CD4-positive, alpha-beta T cell treated with Interleukin-6 for 4 hours (primary cell): ENCODE data around the gene SAPCD2.

Source experiments
- DNase-seq: peaks from one replicate; pipeline ENCODE4 v3.0.0-alpha.2; 2020; ENCODE audit warnings: mixed read lengths

SAPCD2 gene

DNA sequence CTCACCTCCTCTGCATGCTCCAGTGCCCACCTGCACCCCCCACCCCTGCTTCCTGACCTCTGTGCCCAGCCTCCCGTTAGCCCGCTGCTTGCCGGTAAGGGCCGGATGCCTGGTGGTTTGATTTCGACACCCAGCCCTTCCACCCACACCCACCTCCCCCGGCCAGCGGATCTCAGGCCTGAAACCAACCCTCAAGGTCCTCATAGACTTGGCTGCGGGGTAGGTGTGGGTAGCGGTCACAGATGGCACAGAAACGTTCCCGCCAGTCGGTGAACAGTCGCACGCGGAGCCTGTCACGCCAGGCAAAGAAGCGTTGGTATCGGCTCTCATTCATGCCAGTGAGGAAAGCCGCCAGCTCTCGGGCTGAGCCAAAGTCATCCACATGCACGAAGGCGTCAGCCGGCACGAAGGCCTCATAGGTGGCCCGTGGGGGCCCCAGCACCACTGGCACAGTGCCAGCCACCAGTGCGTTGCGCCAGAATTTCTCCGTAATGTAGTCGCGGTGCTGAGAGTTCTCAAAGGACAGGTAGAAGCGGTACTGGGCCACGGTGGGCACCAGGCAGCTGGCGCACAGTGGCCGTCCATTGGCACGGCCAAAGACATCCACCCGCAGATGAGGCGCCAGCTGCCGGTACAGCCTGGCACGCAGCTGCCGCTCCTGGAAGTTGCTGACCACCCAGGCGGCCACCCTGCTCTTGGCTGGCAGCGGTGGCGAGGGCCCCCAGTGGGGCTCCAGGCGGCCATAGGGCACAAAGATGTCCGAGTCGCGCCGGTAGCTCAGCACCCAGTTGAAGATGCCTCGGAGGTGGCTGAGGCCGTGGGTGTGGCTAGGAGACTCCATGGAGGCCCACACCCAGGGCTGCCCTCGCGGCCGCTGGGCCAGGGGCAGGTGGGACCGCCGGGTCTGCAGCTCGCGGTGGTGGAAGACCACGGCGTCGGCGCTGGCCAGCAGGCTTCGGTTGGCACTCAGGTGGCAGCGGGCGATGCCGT, 39.5 kb downstream of the SAPCD2 start:
- DNase-seq = peak; percentile 53

DNA sequence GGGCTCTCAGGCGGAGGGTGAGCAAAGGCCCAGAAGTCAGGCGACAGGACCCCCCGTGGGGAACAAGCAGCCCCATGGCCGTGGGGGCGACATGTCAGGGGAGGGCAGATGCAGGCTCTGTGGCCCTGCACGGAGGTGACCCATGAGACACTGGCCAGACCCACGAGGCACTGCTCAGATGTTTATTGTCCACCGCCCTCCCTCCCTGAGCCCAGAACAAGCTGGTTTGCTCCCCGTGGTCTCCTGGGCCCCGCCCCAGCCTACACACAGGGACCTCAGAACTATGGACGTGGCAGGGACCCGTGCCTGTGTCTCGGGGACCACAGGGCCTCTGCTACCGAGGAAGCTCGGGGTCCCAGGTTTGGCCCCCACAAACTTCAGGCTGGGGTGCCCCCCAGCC, 40.4 kb downstream of the SAPCD2 start:
- no peak for DNase-seq

DNA sequence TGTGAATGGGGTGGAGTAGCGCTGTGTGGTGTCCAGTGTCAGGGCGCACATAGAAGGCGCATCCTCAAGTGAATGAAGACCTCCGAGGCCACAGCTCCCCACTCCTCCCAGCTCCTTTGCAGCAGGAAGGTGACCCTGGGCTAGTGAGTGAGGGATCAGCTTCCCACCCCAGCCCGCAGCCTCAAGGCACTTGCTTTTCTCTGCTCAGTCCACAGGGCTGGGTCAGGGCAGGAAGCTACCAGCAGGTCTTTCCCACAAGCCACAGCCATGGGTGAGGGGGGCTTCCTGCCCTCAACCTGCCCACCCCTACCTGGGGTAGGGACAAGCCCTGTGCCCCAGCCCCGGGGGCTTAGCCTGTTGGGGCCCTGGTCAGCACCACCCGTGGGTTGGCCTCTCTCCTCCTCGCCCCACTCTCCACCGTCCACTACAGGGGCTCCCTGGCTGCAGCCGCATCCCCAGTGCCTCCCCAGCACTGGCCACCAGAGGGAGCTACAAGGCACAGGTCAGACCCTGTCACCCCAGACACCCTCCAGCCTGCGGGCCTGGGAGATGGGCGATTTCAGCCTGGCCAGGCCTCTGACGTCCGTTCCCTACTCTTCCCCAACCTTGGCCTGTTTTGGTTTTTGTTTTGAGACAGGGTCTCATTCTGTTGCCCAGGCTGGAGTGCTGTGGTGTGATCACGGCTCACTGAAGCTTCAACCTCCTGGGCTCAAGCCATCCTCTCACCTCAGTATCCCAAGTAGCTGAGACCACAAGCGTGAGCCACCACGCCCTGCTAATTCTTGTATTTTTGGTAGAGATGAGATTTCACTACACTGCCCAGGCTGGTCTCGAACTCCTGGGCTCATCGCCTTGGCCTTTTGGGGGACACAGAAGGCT, 41.1 kb downstream of the SAPCD2 start:
- peak; percentile 79 for DNase-seq

- DNase-seq = peak; percentile 81
Observed at GRCh38 chr9:137028263-137029057, 41.9 kb downstream of the SAPCD2 start.

DNA sequence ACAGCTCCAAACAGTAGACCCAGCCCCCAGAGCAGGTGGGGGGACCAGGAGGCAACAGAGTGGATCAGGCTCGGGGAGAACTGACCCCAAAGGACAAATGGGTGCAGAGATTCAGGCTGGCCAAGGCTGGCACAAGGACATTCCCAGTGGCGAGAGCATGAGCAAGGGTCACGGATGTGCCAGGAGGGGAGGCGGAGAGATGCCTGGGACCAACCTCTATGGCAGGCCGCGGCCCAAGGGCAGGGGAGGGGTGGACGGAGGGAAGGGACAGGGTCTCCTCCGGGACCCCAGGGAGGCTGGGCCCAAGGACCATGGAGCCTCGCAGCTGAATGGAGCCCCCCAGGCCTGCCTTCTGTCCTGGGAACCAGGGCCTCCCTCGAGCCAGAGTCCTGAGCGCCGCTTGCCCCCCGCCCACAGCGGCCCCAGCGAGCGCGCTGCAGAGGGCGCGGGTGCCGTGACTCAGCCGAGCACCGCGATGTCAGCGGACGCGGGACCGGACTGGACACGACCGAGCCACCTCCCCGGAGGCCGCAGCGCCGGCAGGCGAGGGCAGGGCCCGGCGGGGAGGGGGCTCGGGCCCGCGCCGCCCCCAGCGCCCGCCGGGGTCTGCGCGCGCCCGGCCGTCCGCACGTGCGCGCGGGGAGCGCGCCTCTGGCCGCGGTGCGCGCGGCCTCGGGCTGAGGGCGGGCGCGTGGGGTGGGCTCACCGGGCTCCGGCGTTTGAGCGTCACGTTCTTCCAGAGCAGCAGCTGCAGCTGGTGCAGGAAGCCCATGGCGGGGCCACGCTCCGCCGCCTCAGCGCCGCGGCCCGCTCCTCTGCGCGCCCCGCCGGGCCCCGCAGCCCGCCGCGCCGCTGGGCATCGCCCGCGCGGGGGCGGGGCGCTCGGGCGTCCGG, 42.7 kb downstream of the SAPCD2 start, which contains the start of gene ABCA2:
TSS of gene ABCA2 (minus strand) at position 869 of the 894 bp plus-strand sequence. CDS start at position 772, 97 bp downstream.
- DNase-seq = no peak

DNA sequence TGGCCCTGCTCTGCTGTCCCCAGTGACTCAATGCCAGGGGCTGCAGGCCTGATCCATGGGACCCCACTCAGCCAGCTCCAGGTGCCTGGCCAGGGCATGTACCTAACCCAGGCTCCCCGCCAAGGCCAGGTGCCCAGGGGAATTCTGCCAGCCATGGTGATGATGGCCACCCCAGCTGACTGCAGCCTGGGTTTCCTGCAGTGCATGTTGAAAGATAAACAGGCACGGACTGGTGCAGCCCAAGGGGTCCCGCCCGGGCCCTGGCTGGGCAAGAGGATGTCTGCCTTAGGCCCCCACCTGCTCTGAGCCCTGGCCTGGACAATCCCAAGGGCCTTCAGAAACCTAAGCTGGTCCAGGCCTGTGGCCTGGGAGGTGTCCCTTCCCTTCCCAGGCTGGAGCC, 43.5 kb downstream of the SAPCD2 start:
- no peak for DNase-seq

DNA sequence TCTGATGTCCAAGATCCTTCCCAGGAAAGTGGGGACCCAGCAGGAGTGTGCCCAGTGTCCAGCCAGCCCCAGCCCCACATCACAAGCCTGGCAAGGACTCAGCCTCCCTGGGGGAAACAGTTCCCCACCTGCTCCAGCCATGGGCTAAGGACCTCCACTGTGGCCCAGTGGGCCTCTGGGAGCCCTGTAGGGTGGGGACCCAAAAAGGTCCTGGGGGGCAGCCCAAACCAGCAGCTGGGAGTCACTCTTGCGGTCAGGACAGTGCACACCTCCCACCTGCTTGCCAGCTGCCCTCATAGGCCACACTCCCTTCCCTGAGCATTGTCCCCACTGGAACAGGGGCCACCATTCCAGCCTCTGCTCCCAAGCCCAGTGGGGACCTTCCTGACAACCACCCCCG, 44.0 kb downstream of the SAPCD2 start:
- no peak for DNase-seq

DNA sequence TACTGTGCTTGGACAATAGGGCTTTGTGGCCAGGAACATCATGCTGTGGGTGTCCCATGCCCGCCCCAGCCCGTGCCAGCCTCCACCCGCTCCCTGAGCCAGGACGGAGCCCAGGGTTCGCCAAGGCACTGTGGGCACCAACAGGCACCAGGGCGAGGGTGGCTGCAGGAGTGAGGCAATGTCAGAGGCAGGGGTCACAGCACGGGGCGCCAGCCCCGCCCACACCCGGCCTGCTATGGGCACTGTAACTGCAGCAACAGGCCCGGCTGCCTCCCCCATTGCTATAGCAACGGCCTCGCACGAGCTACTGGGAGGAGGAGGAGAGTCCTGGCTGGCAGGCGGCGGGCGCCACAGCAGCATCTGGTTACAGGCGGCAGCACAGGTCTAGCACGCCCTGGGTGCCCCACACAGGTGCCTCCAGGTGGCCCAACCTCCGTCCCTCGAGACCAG, 44.8 kb downstream of the SAPCD2 start:
- no peak for DNase-seq

- no peak for DNase-seq
Observed at GRCh38 chr9:137023583-137023991, 46.8 kb downstream of the SAPCD2 start.

- DNase-seq = no peak
Observed at GRCh38 chr9:137023157-137023556, 47.2 kb downstream of the SAPCD2 start.

DNA sequence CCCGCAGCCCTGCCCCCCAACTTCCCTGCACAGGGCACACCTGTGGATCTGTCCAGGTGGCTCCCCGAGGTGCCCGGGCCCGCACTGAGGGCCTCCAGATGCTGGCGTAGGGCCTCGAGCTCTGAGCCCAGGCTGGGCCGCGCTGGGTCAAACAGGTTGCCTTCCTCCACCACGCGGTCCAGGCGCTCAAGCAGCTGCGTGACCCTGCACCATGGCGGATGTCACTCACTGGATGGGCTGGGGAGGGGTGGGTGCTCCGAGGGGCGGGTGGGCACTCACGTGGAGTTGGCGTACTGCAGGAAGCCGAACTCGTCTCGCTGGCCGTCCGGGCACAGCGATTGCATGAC, 47.7 kb downstream of the SAPCD2 start:
- no peak for DNase-seq

DNA sequence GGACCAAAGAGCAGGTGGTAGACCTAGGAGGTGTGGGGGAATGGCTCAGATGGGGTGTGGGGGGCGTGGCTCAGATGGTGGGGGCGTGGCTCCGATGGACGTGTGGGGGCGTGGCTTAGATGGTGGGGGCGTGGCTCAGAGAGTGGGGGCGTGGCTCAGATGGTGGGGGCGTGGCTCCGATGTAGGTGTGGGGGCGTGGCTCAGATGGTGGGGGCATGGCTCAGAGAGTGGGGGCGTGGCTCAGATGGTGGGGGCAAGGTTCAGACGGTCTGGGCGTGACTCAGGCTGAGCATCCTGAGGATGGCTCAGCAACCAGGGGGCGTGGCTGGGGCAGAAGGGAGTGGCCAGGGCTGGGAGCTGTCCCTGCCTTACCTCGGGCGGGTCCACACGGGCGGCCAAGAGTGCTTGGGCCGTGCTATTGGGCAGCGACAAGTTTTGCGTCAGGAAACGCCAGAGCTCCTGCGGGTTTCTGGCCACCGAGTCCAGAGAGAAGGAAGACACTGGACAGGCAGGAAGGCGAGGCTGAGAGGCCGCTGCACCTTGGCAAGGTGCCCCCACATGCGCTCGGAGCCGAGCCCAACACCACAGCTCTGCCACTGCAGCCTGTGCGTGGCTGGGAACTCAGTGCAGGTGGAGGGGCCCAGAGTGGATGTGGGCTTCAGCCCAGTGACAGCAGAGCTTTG, 48.2 kb downstream of the SAPCD2 start:
- peak; percentile 72 for DNase-seq

- no peak for DNase-seq
Observed at GRCh38 chr9:137021568-137021978, 48.8 kb downstream of the SAPCD2 start.

DNA sequence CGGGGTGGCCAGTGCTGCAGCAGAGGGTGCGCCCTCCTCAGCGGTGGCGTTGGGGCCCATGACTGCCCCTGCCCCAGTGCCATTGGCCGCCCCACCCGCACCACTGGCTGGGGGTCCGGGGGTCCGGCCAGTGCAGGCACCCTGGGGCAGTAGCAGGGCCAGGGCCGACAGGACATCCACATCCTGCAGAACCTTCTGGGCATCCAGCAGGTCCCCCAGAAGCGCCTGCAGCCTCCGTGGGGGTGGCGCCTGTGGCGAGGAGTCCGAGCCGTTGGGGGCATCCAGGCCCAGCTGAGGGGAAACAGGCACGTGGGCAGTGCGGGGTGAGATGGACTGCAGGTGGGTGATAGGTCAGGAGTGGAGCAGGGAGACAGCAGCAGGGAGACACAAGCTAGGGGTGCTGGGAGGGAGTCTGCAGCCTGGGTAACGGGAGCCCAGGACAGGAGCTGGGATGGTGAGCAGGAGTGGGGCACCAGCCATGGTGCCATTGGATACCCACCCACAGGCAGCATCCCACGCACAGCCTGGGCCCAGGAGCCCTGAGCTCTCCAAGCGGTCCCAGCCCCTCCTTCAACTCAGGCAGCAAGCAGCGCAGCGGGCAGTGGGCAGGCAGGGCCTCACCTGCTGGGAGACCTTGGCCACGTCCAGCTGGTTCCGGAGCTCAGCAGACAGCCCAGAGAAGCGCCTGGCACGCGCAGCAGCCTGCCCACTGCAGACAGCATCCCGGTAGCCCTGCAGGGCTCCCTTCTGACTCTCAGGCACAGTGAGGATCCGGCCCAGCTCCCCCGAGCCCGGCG, 49.4 kb downstream of the SAPCD2 start:
- no peak for DNase-seq

- no peak for DNase-seq
Observed at GRCh38 chr9:137019891-137020683, 50.3 kb downstream of the SAPCD2 start.

- DNase-seq = no peak
Observed at GRCh38 chr9:137018761-137019559, 51.4 kb downstream of the SAPCD2 start.

DNA sequence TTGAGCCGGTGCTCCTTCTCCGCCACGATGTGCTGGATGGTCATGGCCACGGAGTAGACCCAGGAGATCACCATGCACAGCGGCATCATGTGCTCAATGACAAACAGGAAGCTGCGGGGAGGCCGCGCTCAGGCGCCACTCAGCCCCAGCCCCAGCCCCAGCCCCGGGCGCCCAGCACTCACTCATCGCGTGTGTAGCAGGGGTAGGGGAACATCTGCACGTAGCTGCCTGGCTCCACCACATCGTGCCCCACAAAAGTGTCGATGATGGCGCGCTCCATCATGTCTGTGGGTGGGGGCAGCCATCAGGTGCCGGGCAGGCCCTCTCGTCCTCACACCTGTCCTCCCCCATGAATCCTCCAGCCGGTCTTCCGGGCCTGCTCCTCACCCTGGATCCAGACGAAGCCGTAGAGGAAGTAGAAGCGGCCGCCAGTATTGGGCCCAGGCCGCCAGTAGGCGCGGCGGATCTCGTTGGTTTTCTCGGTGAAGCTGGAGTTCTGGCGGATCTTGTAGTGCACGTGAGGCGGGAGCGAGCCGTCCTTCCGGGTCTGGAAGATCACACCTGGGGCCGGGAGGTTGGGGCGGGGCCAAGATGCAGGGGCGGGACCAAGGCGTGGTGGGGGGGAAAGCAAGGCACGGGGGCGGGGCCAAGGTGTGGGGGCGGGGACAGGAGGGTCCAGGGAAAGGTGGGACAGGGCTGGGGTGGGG, 52.4 kb downstream of the SAPCD2 start:
- DNase-seq = no peak

DNA sequence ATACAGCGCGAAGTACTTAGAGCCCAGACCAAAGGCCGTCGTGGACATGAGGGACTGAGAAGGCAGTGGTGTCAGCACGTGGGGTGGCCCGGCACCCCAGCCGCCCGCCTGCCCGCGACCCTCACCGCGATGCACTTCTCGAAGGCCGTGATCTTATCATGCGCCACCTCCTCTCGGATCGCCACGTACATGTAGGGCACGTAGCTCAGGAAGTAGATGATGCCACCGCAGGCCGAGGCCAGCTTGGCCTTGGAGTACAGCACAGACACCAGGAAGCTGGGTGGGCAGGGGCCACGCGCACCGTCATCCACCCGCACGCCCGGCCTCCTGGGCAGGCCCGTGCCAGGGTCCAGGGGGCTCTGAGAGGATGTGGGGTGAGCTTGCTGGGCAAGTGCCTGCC, 53.3 kb downstream of the SAPCD2 start:
- DNase-seq = no peak
